DMS 273 (cell line): ENCODE data around the gene DENR.
"Not testable (repeated sequence)": the region's sequence is repeated elsewhere in the genome, so short reads cannot be mapped to it uniquely, and the experiment has no call there.

Experiments used
- DNase-seq: peaks from one replicate; lab custom pipeline; 2025; ENCODE audit not compliant: unreplicated experiment; lab: John Stamatoyannopoulos, UW

DENR gene

DNA sequence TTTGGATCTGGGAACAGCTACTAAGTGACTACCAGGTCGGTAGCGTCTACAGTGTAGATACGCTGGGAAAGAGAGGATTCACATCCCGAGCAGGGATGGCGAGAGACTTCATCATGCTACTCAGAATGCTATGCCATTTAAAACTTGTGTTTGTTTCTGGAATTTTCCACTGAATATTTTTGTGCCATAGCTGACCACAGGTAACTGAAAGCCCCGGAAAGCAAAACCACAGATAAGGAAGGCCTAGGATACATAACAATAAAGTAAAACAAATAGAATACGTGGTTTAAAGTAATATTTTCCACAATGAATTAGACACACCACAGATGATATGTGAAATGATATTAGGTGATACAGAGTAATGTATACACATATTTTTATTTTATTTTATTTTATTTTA, 14.1 kb upstream of the DENR start:
- DNase-seq: no peak

DNA sequence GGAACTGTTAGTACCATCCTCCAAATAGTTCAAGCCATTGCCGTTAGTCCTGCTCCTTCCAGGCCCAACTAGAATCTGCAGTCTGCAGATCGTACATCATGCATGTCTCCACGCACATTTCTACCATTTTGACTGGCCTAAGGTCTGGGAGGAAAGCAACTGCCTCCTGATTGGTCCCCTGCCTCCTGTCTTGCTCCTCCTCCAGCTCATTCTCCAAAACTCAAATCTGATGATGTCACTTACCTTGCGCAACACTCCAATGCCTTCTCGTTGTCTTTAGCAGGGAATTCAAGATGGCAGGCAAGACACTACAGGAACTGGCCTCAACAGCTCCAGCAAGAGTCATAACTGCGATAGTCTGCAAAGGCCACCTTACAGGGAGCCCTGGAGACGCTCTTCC, 12.3 kb upstream of the DENR start:
- no peak for DNase-seq

- DNase-seq: no peak
Measured at GRCh38 chr12:122743895-122744525, 8.6 kb upstream of the DENR start.

GRCh38 chr12:122747224-122748135, 5.1 kb upstream of the DENR start:
- DNase-seq: no peak

- no peak for DNase-seq
Measured at GRCh38 chr12:122749569-122750332, 2.9 kb upstream of the DENR start.

DNA sequence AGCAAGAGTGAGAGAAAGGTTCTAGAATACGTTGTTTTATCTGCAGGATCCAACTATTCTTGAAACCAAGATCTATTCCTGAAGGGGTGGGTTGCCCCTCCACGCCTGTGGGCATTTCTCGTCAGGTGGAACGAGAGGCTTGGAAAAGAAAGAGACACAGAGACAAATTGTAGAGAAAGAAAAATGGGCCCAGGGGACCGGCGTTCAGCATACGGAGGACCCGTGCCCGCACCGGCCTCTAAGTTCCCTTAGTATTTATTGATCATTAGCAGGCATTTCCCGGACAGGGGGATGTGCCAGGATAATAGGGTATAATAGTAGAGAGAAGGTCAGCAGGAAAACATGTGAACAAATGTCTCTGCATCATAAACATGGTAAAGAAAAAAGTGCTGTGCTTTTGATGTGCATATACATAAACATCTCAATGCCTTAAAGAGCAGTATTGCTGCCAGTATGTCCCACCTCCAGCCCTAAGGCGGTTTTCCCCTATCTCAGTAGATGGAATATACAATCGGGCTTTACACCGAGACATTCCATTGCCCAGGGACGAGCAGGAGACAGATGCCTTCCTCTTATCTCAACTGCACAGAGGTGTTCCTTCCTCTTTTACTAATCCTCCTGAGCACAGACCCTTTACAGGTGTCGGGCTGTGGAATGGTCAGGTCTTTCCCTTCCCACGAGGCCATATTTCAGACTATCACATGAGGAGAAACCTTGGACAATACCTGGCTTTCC, 1.7 kb upstream of the DENR start:
- DNase-seq: not testable (repeated sequence)

GRCh38 chr12:122753319-122753650, 661 bp downstream of the DENR start:
- no peak for DNase-seq

GRCh38 chr12:122754790-122755189, 2.2 kb downstream of the DENR start:
- DNase-seq: no peak

DNA sequence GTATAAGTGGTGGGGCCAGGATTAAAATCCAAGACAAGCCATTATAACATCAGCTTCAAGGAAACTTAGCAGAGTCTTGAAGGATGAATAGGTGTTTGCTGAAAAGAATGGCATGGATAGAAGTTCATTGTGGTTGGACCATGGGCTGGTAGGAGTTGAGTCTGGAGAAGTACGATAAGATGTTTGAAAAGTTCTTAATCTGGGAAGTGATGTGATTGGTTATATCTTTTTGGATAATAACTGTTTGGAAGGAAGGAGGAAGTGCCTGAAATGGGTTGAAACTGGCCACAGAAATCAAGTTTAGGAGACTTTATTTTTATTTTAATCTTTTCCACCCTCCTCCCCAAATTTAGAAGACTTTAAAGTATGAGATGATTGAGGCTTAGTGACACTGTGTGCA, 4.9 kb downstream of the DENR start:
- DNase-seq: no peak

DNA sequence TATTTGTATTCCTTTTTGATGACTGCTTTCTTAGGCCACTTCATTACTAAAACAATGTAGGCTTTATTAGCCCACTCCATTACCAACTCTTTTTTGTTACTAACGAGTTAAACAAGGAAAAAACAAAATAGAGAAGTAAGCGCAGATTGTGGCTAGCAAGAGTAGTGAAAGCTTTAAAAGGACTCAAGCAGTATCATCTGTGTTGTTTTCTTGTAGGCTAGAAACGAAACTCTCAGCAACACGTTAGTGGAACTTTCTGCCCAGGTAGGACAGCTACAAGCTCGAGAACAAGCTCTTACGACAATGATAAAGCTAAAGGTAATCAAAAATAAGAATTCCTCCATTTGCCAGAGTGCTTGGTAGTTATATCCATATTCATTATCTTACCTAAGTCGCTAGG, 32.9 kb downstream of the DENR start:
- DNase-seq: no peak

DNA sequence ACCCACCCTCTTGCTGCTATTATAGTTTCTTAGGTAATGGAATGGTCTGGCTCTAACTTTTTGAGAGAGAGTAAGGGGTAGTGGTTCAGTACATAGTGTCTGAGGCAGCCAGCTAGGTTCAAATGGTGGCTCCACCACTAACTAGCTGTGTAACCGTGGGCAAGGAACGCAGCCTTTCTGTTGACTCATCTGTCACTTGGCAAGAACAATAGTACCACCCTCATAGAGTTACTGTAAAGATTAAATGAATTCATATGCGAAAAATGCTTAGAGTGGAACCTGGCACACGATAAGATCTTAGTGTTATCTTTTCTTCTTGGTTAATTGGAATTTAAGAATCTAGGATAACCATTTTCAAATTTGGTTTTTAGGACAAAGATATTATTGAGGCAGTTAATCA, 35.8 kb downstream of the DENR start:
- no peak for DNase-seq

GRCh38 chr12:122789637-122790036, 37.0 kb downstream of the DENR start:
- no peak for DNase-seq

DNA sequence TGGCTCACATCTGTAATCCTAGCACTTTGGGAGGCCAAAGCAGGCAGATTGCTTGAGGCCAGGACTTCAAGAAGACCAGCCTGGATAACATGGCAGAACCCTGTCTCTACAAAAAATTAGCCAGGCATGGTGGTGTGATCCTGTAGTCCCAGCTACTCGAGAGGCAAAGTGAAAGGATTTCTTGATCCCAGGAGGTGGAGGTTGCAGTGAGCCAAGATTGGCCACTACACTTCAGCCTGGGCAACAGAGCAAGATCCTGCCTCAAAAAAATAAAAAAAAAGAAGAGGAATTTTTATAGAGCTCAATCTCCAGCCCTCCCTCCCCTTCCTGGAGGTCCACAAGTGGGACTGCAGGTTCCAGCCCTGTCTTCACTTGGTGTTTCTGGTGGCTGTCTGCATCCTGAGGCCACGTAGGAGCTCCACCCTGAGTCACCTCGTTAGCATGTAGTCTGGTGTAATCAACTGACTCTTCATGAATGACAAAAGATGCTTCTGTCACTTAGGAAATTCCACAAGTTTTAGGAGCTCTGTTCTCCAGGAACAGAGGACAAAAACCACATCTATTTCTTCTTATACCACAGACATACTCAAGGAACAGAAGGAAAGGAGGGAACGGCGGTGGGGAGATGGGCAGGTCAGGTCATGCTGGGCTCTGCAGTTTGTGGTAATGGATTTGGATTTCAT, 37.9 kb downstream of the DENR start:
- DNase-seq: no peak

- peak; percentile 71 for DNase-seq
Measured at GRCh38 chr12:122793685-122794106, 41.1 kb downstream of the DENR start.

- DNase-seq: no peak
Measured at GRCh38 chr12:122795807-122796206, 43.2 kb downstream of the DENR start.

GRCh38 chr12:122799641-122800243, 47.1 kb downstream of the DENR start:
- DNase-seq: no peak

DNA sequence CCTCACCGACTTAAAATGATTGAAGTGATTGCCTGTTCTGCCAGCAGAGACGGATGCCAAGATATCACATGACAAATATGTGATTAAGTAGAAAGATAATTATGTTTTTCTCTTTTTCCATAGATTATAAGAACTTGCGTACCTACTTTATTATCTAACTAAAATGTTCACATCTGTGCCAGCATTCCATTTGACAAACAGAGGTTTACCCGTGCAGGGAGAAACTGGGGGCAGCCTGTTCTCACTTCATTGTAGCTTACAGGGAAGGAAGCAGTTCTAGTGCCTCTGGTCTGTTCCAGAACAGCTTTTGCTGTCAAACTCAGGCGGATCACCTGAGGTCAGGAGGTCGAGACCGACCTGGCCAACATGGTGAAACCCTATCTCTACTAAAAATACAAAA, 51.3 kb downstream of the DENR start:
- no peak for DNase-seq

- not testable (repeated sequence) for DNase-seq
Measured at GRCh38 chr12:122804957-122805356, 52.3 kb downstream of the DENR start.

DNA sequence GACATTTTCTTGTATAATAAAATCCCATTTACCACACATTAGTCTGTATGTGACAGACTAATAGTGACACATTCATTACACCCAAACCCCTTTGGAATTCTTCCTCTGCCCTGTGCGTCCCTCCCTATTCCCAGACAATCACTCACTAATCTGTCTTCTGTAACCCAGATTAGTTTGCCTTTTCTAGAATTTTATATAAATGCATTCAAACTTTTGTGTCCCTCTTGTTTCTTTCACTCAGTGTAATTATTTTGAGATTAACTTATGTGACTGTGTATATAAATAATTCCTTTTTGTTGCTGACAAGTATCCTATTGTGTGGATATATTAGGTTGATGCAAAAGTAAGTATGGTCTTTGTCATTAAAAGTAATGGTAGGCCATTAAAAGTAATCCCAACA, 55.0 kb downstream of the DENR start:
- DNase-seq: no peak

DNA sequence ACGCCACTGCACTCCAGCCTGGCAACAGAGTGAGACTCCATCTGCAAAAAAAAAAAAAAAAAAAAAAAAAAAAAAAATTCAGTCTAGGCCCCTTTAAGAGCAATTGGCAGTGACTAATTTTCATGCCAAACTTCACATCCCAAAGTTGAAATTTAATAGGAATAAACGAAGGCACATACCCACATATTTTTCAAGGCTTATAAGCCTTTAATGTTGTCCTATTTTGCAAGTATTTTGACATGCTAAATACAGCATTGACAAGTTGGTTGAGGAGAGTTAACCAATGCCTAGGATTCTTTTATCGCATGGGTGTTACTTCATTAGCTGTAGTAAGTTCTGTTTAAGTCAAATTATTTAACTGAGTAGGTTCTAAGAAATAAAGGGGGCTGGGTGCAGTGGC, 59.2 kb downstream of the DENR start:
- DNase-seq: no peak
